Keratinocyte (primary cell): ENCODE results near the gene POU6F2. TPM values are rescaled to one million over a fixed set of nuclear protein-coding genes. Genes with fewer than 3 reads are reported as not detected.

ENCODE experiments used
- DNase-seq: peaks from one replicate; pipeline ENCODE4 v3.0.0-alpha.2; 2011; ENCODE audit warnings: low read depth, missing footprints, low spot score
- FAIRE-seq: peaks from 2 replicates; lab custom pipeline; 2011; peaks lifted over from hg19 to GRCh38; lab: Jason Lieb, UNC
- H2AFZ ChIP-seq: 2 replicates; pipeline ENCODE4 v1.6.0; 2012; ENCODE audit warnings: low read length, control low read depth, inconsistent platforms; ENCODE audit not compliant: control insufficient read depth
- H3K27ac ChIP-seq: 2 replicates; pipeline ENCODE4 v1.5.1; 2011; ENCODE audit warnings: low read length; ENCODE audit not compliant: control insufficient read depth, insufficient read depth
- H3K27me3 ChIP-seq: 3 replicates; pipeline ENCODE4 v1.6.0; 2011; ENCODE audit warnings: low read length; ENCODE audit not compliant: control insufficient read depth, insufficient read depth; ENCODE audit errors: extremely low read depth
- H3K36me3 ChIP-seq, 2 experiments: 2 replicates in 1 of 2; 3 replicates in 1 of 2; pipeline ENCODE4 v1.5.1; 2011; ENCODE audit warnings: low read length in 2 of 2, mild to moderate bottlenecking in 1 of 2; ENCODE audit not compliant: control insufficient read depth in 2 of 2, insufficient read depth in 2 of 2; ENCODE audit errors: extremely low read depth in 1 of 2
- H3K4me1 ChIP-seq: 3 replicates; pipeline ENCODE4 v1.5.1; 2011; ENCODE audit warnings: low read length; ENCODE audit not compliant: control insufficient read depth, insufficient read depth; ENCODE audit errors: extremely low read depth
- H3K4me2 ChIP-seq: 3 replicates; pipeline ENCODE4 v1.6.0; 2011; ENCODE audit warnings: low read depth, low read length; ENCODE audit not compliant: control insufficient read depth, insufficient read depth; ENCODE audit errors: extremely low read depth
- H3K4me3 ChIP-seq, 3 experiments: fragments of 200-600 bp in 1 of 3; sonication (generic) in 1 of 3; 2 replicates in 2 of 3; 3 replicates in 1 of 3; pipeline ENCODE4 v1.5.1; 2011 to 2016; ENCODE audit warnings: low read length in 3 of 3, mild to moderate bottlenecking in 3 of 3, control low read depth in 2 of 3, inconsistent platforms in 1 of 3, low read depth in 1 of 3, mixed read lengths in 1 of 3, mixed run types in 1 of 3, moderate library complexity in 1 of 3; ENCODE audit not compliant: control insufficient read depth in 2 of 3, insufficient read depth in 2 of 3; ENCODE audit errors: extremely low read depth in 1 of 3
- H3K79me2 ChIP-seq: 2 replicates; pipeline ENCODE4 v1.6.0; 2012; ENCODE audit warnings: low read length; ENCODE audit not compliant: control insufficient read depth, insufficient read depth
- H3K9ac ChIP-seq: 3 replicates; pipeline ENCODE4 v1.6.0; 2011; ENCODE audit warnings: low read length; ENCODE audit not compliant: control insufficient read depth, insufficient read depth; ENCODE audit errors: extremely low read depth
- H3K9me1 ChIP-seq: 3 replicates; pipeline ENCODE4 v1.6.0; 2011; ENCODE audit warnings: low read length; ENCODE audit not compliant: control insufficient read depth, insufficient read depth; ENCODE audit errors: extremely low read depth
- H3K9me3 ChIP-seq: 2 replicates; pipeline ENCODE4 v1.5.1; 2012; ENCODE audit warnings: low read depth, low read length; ENCODE audit not compliant: control insufficient read depth
- H4K20me1 ChIP-seq: 3 replicates; pipeline ENCODE4 v1.6.0; 2011; ENCODE audit warnings: low read length; ENCODE audit not compliant: control insufficient read depth, insufficient read depth; ENCODE audit errors: extremely low read depth
- EZH2 ChIP-seq: IDR thresholded peaks from one replicate; pipeline ENCODE4 v1.6.1; 2012; ENCODE audit warnings: inconsistent platforms, mild to moderate bottlenecking, low read length, moderate library complexity
- dilution Hi-C: fragments of 300-500 bp; cut with MboI; formaldehyde crosslinking; loops from one replicate; pipeline ENCODE4 v1.7.0; 2020; ENCODE audit warnings: low sequenced_read_pairs; ENCODE audit not compliant: extremely low pct_ligation_motif_present
- polyA plus RNA-seq, 5 experiments: library from polyadenylated mRNA; depleted of rRNA in 3 of 5; stranded (reverse) in 3 of 5; stranded (forward) in 1 of 5; unstranded in 1 of 5; fragments of >200 nt; gene quantifications; 1 replicate in 1 of 5; 2 replicates in 3 of 5; 3 replicates in 1 of 5; pipeline versions ENCODE4 v1.2.1 to v1.2.3, GENCODE V29; 2011 to 2012; ENCODE audit warnings: missing spikeins in 2 of 5, low read depth in 1 of 5, low replicate concordance in 1 of 5
- TF ChIP-seq, protein P1 (sequence below), 3 experiments: IDR thresholded peaks in 1 of 3; conservative IDR thresholded peaks in 1 of 3; optimal IDR thresholded peaks in 1 of 3; 2 replicates in 2 of 3; 3 replicates in 1 of 3; pipeline versions ENCODE3 to v1.5.1; 2011; ENCODE audit warnings: low read length in 3 of 3, mild to moderate bottlenecking in 3 of 3, moderate library complexity in 2 of 3, control low read depth in 1 of 3, inconsistent platforms in 1 of 3; ENCODE audit not compliant: insufficient read depth in 2 of 3; ENCODE audit errors: extremely low read depth in 1 of 3

Gene POU6F2
- polyA plus RNA-seq, 1 donor (not counting 4 experiments of a cell fraction or from before 2014, with no cell fraction given), result not detected

- FAIRE-seq (no peak), DNase-seq (no peak)
- Histone ChIP-seq H3K36me3 (no peaks in the 10 kb centered on the region), H3K4me3 (no peak overlapping the region), H3K9ac (no peak overlapping the region), H3K27ac (no peak overlapping the region), H3K9me1 (no peaks in the 10 kb centered on the region), H3K79me2 (no peaks in the 10 kb centered on the region), H2AFZ (no peak overlapping the region), H3K4me2 (peak overlapping the region; percentile 54), H3K4me1 (no peaks in the 10 kb centered on the region), H4K20me1 (no peaks in the 10 kb centered on the region), H3K27me3 (peaks cover 4% of the 10 kb centered on the region), H3K9me3 (no peaks in the 10 kb centered on the region)
- dilution Hi-C loops, result no loop called here
- TF ChIP-seq EZH2, result no peak
- TF ChIP-seq, protein P1, sequence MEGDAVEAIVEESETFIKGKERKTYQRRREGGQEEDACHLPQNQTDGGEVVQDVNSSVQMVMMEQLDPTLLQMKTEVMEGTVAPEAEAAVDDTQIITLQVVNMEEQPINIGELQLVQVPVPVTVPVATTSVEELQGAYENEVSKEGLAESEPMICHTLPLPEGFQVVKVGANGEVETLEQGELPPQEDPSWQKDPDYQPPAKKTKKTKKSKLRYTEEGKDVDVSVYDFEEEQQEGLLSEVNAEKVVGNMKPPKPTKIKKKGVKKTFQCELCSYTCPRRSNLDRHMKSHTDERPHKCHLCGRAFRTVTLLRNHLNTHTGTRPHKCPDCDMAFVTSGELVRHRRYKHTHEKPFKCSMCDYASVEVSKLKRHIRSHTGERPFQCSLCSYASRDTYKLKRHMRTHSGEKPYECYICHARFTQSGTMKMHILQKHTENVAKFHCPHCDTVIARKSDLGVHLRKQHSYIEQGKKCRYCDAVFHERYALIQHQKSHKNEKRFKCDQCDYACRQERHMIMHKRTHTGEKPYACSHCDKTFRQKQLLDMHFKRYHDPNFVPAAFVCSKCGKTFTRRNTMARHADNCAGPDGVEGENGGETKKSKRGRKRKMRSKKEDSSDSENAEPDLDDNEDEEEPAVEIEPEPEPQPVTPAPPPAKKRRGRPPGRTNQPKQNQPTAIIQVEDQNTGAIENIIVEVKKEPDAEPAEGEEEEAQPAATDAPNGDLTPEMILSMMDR (optimal IDR thresholded peaks at IDR 0.05 in 1 of 3, IDR thresholded peaks at IDR 0.05 in 1 of 3, conservative IDR thresholded peaks at IDR 0.05 in 1 of 3; ENCODE audit: extremely low read depth in 1 of 3, insufficient read depth in 2 of 3, low read length in 3 of 3), result no peak
These were observed 486.8 kb downstream of the POU6F2 start for GRCh38 chr7:39464350-39465054.

- H3K4me1 ChIP-seq, result no peaks in the 10 kb centered on the region
- H3K4me3 ChIP-seq, result no peak overlapping the region
- no peaks in the 10 kb centered on the region for H3K36me3 ChIP-seq
- H3K9me1 ChIP-seq, result no peaks in the 10 kb centered on the region
- H3K27ac ChIP-seq, result no peak overlapping the region
- H3K9me3 ChIP-seq, result no peaks in the 10 kb centered on the region
- no peak overlapping the region for H3K9ac ChIP-seq
- H2AFZ ChIP-seq, result peak overlapping the region; percentile 69
- DNase-seq (peak; percentile 1), FAIRE-seq (peak; percentile 92)
- peaks cover 4% of the 10 kb centered on the region for H3K27me3 ChIP-seq
- peak overlapping the region; percentile 54 for H3K4me2 ChIP-seq
- dilution Hi-C loops, result no loop called here
- H4K20me1 ChIP-seq, result no peaks in the 10 kb centered on the region
- no peaks in the 10 kb centered on the region for H3K79me2 ChIP-seq
- TF ChIP-seq EZH2, result no peak
- TF ChIP-seq, protein P1 (optimal IDR thresholded peaks at IDR 0.05 in 1 of 3, IDR thresholded peaks at IDR 0.05 in 1 of 3, conservative IDR thresholded peaks at IDR 0.05 in 1 of 3; ENCODE audit: extremely low read depth in 1 of 3, insufficient read depth in 2 of 3, low read length in 3 of 3), result peak; percentile 77 to 86 (median 82)
These were observed 487.6 kb downstream of the POU6F2 start for GRCh38 chr7:39465055-39465929.
